HG03280 (cell line): ENCODE data around the gene MFAP3.
"Not testable (repeated sequence)": the region's sequence is repeated elsewhere in the genome, so short reads cannot be mapped to it uniquely, and the experiment has no call there.

Experiments used
- ATAC-seq: cut with Tn5 transposase; IDR thresholded peaks from one replicate; pipeline ENCODE4 v1.9.1; 2021; ENCODE audit warnings: mild to moderate bottlenecking, moderate library complexity; ENCODE audit not compliant: unreplicated experiment

Gene MFAP3

DNA sequence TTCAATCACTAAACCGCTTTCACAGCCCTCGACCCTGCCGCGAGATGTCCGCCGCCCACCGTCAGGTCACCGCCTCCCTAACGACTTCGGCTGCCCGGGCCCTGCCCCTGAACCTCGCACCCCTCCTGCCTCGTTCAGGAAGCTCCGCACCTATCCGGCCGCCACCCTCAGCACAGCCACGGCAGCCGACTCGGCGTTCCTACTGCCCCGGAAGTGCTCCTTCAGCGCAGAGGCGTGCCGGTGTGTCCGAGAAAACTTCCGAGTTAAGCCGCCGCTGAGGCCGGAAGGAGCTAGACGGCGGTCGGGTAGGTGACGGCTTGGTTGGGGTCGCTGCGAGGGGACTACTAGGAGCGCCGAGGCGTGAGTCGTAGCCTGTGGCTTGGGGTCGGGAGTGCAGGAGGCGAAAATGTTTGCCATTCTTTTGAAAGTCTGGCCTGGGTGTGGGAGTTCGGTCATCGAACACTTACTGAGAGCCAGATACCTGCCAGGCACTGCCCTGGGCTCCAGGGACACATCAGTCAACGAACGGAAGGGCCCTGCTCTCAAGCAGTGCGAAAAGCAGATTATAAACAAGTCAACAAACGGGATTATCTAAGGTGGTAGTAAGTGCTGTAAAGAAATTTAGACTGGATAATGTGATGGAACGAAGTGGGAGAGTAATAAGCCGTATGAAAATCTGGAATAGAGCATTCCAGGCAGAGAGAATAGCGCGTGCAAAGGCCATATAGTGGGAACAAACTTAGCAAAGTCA is at the start of gene MFAP3, which contains the start of gene FAM114A2:
TSS of gene MFAP3 (plus strand) at position 261 of the 751 bp plus-strand sequence. CDS start 10,756 bp downstream, outside the sequence.
TSS of gene FAM114A2 (minus strand) at position 204 of the 751 bp plus-strand sequence. CDS start 3,957 bp downstream, outside the sequence.
- ATAC-seq, result peak; percentile 99

DNA sequence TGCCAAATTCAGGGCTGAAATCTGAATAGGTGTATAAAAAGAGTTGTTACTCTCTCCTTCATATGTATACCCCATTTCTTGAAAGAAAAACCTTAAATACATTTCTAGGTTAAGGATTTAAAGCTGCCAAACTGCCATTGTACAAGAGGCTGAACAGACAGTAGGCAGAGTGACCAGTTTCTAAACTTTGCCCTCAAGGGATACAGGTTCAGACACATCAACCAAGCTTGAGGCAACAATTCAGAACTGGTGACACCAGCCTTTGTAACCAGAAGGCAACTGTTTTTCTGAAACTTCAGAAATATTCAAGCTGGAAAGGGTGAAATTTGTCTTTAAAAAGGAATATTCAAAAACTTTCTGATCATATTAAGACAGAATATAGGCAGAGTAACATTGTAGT is 47.6 kb upstream of the MFAP3 start:
- no peak for ATAC-seq

DNA sequence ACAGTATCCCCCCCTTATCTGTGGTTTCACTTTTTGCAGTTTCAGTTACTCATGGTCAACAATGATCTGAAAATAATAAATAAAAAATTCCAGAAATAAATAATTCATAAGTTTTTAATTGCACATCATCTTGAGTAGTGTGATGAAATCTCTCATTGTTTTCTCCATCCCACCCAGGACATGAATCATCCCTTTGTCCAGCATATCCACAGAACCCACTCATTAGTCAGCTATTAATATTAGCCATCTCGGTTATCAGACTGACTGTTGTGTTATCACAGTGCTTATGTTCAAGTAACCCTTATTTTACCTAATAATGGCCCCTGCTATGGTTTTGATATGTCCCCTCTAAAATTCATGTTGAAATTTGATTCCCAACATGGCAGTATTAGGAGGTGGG is 40.8 kb upstream of the MFAP3 start:
- ATAC-seq, result no peak

DNA sequence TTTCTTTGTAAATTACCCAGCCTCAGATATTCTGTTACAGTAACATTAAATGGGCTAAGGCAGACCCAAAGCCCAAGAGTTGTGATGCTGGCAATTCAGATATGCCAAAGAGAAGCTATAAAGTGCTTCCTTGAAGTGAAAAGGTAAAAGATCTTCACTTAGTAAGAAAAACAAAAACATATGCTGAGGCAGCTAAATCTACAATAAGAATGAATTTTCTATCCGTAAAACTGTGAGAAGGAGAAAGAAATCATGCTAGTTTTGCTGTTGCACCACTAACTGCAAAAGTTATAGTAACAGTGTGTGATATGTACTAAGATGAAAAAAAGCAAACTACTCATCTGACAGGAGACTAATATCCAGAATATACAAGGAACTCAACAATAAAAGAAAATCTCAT is 40.0 kb upstream of the MFAP3 start:
- no peak for ATAC-seq

DNA sequence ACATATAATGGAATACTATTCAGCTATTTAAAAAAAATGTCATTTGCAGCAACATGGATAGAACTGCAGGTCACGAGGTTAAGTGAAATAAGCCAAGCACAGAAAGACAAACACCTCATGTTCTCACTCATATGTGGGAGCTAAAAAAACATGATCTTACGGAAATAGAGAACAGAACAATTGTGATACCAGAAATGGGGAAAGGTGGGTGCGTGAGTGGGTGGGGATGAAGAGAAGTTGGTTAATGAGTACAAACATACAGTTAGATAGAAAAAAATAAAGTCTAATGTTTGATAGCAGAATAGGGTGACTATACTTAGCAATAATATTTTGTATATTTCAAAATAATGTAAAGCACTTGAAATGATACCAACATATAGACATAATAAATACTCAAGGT is 38.8 kb upstream of the MFAP3 start:
- ATAC-seq, result no peak

DNA sequence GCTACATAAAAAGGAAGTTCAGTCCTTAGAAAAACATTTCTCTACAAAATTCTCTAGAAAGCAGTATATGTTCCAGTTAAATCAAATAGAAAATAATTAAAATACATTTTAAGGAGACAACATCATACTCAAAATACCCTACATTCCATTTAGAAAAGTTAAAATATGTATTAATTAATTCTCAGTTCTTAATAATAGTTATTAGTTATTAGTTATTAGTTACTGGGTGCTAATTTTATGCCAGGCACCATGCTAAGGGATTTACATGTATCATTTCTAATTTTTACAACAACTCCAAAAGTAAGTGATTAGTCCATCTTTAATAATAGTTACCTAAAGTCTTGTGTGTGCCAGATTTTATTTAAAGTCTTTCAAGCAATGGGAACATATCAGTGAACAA is 38.1 kb upstream of the MFAP3 start:
- no peak for ATAC-seq

DNA sequence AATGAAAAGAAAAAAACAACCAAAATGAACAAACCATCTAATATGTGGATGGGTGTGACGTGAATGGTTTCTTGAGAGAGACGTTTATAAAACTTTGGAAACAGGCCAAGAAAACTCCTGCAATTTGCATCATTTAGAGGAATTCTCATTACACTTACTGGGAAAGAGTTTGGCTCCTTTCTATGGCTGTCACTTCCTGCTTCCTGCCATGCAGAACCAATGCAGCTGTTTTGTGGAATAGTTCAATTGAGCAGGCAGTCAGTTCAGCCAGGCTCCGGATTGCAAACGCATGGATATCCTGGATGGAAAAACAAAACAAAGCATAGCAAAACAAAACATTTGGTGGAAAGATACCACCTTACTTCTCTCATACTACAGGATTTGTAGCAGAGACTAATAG is 36.7 kb upstream of the MFAP3 start:
- ATAC-seq, result no peak

DNA sequence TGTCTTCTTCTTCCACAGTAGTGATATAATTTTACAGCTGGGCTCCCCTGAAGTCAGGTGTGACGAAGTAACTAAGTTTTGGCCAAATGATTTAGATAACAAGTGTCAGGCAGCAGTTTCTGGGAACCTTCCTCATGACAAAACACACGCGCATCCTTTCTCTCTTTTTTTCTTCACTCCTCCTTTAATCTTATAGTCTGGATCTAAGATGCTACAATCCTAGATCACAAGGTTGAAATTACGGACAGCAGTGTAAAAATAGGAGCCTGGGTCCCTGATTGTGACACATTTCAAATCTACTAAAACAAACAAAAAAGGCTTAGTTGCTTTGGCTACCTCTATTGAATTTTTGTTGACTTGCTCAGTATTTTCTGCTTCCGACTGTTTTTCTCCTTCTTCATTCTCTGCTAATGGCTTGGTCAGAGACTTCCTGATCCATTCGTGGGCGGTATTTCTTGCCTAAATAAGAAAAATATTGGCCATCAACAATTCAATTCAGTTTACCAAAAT is 36.2 kb upstream of the MFAP3 start:
- no peak for ATAC-seq

DNA sequence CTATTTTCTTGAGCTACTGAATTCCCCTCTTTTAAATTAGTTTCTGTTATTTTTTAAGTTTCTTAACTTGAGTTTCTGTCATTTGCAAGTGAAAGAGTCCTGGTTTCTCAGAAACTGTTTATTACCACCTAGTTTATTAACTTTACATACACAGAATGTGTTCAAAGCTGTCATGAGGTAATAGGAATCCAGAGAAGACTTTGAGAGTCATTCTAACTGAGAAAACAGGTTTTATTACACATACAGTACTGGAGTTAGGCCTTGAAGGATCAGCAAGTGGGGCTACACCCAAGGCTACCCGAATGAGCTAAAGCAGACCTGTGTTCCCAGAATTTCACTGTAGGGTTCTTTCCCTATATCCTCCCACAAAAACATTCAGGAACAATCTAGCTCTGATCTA is 33.1 kb upstream of the MFAP3 start:
- no peak for ATAC-seq

DNA sequence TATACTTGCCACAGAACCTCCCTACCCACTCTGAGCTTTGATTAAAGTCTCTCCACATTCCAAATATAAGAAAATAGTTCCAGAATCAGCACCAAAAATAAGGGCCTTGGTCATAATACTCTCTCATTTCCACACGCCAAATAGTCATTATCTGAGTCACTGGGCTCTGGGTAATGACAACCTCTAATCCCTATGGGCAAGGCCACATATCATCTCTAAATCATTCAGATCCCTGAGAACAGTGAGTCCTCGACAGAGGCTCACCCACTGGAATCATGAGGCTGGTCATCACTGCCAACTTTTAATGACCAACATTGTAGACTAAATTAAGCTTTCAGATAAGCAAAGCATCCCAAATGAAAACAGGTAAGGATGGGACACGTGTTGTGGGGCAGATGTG is 28.1 kb upstream of the MFAP3 start:
- ATAC-seq, result no peak

DNA sequence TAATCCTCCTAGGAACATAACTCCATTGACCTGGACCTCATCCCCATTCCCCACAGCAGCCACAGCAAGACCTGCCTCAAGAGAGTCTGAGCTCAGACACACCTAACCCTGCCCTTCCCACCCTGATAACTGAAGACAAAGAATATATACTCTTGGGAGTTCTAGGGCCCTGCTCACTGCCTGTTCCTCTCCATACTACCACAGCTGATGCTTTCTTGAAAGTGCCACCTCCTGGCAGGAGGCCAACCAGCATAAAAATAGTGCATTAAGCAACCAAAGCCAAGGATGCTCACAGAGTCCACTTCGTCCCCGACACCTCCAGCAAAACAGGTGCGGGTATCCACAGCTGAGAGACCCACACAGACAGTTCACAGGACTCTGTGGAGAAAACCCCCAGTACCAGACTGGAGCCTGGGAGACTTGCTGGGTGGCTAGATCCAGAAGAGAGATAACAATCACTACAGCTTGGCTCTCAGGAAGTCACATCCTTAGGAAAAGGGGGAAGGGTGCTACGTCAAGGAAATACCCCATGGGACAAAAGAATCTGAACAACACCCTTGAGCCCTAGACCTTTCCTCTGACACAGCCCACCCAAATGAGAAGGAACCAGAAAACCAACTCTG is 23.6 kb upstream of the MFAP3 start:
- ATAC-seq, result no peak

DNA sequence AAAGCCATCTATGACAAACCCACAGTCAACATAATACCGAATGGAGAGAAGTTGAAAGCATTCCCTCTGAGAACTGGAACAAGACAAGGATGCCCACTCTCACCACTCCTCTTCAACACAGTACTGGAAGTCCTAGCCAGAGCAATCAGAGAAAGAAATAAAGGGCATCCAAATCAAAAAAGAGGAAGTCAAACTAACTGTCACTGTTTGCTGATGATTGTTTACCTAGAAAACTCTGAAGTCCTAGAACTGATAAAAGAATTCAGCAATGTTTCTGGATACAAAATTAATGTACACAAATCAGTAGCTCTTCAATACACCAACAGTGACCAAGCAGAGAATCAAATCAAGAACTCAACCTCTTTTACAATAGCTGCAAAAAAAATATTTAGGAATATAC is 19.8 kb upstream of the MFAP3 start:
- ATAC-seq, result not testable (repeated sequence)

DNA sequence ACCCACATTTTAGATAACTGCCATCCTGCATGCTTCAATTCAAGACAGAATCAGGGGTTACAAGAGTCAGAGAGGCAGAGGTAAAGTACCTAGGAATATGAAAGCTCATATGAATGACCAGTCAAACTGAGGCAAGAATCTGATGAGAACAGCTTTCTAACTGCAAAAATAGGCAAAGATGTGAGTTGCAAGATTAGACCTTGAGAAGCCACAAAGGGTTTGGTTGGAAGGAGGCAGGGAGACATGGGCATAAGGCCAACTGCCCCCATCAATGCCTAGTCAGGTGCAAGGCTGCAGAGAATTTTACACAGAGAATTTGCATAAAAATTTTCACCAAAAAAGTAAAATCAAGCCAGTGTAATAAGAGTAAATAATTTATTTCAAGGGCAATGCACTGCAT is 12.8 kb upstream of the MFAP3 start:
- no peak for ATAC-seq

DNA sequence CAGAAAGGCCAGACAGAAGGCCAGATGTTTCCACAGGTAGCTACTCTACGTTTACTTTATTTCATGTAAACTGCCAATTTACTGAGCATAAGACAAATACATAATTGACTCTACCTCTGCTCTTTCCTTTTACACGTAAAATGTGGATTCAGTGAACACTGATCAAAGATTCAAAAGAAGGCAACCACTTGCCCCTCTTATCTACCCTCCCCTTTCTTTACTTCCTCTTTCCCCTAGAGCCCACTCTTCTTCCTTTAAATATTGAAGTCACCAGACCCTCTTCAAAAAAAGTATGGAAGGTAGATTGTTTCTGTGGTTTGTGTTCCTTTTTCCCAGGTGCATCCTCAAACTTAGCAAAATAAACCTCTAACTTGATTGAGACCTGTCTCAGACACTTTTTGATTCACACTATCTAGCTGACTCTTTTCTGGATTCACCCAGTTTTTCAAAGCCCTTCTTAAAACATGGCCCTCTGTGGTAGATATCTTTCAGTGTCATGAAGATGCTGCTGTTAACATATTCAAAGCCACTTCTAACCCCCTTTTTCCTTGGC is 6.8 kb upstream of the MFAP3 start:
- ATAC-seq, result no peak

DNA sequence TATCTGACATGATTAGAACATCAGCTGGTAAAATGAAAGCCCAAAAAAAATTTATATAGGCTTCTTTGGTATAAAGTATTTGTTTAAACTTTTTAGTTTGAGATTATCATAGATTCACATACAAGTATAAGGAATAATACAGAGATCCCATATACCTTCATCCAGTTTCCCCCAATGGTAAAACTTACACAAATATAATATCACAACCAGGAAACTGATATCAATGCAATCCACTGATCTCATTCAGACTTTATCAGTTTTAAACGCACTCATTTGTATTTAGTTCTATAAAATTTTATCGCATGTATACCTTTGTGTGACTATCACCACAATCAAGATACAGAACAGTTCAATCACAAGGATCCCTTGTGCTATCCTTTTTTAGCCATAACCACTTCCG is 3.8 kb upstream of the MFAP3 start:
- ATAC-seq, result no peak

DNA sequence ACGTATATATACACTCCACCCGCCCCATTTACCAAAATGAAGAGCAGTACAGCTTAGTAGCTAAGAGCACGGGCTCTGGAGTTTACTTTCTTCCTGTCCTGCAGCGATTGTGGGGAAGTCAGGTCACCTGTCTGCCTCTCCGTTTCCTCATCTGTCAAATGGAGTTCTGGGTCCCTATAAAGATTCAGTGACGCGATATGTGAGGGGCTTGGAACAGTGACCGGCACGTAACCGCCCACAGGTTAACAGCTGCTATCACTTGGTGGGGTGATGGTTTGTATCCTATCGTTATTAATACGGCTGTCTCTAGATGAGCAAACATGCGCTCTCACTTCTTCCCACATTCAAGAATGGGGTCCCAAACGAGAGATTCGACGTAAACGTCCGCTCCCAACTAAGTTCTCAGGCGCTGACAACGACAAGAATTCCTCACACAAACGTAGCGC is 483 bp upstream of the MFAP3 start:
- peak; percentile 50 for ATAC-seq

DNA sequence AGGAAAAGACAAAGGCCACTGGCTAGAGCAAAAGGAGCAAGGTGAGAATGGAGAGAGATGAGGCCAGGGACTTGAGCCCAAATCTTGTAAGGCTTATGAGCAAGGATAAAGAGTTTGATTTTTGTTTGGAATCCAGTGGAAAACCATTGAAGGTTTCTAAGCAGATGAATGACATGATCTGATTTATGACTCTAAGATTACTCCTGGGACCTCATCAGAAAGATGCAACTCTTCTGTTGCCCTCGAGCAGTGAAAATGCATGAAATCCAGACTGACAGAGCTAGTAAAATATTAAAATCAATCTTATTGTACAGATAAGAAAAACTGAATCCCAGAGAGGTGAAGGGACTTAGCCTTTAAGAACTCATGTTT is 677 bp downstream of the MFAP3 start:
- ATAC-seq, result no peak

DNA sequence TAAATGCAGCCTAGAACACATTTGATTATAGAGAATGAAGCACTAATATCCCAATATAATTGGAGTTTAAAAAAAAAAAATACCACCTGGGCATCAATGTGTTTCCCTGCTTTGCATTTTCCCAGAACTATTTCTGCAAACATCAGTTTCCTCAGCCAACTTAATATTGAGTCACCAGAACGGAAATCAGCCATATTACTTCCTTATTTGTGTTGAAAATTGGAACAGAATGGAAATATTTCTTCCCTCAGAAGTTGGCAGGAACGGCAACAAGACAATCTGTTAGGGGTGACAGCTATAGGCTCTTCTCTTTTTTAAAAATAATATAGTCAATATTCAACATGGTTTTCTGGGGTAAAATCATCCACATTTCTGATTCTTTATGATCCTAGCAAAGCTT is 4.0 kb downstream of the MFAP3 start:
- no peak for ATAC-seq

DNA sequence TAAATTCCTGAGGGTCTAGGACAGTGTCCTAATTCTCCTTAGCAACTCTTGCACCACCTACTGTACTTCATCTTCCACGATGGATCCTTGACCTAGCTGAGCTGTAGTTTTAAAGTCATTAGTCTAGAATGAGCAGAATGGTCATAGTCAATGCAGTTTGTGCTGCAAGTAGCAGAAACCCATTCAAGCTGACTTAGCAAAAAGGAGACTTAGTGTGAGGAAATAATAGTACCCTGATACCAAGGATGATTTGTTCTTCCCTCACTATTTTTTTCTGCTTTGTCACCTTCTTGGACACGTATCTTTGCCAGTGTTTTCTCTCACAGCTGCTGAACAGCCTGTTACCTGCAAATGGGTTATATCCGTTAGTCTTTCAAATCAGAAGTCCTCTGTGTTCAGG is 5.3 kb downstream of the MFAP3 start:
- ATAC-seq, result no peak

DNA sequence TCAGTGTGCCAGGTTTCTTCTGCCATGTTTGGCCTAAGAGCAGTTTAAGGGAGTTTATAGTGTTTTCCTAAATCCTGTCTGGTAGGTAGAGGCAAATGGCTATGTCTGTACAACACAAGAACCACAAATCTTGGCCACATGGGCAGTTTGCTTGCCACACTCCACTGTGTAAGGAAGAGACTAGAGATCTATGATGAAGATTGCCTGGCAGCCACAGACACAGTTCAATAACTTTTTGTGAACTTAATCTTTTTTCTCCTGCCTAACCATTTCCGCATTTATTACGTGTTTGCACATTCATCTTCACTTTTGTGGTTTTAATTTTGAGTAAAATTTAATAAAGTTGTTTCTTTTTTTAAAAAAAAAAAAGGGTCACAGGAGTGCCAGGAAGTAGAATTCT is 5.8 kb downstream of the MFAP3 start:
- ATAC-seq, result no peak

DNA sequence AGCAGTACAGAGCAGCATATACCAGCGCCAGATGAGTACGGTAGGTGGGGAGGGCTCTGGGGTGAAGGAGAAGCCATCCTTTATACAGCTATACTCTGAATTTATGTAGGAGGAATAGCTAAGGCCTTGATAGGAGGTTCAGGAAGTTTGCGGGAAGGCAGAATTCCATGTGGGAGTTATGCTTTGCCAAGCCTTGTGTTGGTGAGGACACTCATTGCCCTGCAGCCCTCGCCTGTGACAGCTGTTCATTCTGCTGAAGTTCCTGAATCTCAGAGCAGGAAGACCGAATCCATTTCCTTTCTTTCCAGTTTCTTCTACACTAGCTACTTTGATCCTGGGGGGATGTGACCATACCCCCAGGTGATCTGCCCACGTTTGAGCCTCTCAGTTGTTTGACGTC is 7.7 kb downstream of the MFAP3 start:
- ATAC-seq, result no peak

DNA sequence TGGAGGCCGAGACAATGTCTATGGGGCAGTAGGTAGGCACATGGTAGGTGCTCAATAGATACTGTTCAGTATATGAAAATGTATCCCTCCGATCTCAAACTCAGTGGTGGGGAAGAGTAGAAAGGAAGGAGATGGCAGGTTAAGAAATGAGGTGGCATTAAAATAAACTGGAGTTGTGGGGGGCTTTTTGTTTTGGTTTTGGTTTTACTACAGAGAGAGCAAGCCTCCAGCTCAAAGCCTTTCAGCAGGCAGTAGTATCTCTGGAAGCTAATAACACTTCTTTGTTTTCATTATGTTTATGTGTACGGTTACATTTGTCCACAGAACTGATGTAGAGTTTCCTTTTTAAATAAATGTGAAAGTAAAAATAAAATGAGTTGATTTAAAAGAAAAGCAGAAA is 8.6 kb downstream of the MFAP3 start:
- ATAC-seq, result no peak
